ENCODE results near the gene CCDC82. TPM values are rescaled to one million over a fixed set of nuclear protein-coding genes. Genes with fewer than 3 reads are reported as not detected.

The CCDC82 gene
- total RNA-seq, 1 donor from 2014 or later: 22.2 TPM

DNA sequence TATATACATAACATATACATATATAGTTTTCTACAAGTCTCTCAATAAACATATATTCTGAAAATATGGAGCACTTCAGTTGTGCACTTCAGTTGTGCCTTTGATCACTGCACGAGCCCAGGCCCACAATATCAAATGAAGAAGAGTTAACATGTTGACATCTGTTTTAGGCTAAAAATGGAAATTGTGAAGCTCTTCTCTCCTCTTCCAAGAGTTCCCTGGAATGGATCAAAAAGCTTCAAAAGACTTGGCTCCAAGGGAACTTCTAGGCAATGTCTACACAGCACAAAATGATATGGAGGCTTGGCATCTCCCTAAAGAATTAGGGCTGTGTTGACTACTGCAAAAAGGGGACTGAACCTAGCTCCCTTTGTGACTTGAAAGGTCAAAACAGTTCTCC, 83.6 kb downstream of the CCDC82 start:
- TF ChIP-seq, protein P1, sequence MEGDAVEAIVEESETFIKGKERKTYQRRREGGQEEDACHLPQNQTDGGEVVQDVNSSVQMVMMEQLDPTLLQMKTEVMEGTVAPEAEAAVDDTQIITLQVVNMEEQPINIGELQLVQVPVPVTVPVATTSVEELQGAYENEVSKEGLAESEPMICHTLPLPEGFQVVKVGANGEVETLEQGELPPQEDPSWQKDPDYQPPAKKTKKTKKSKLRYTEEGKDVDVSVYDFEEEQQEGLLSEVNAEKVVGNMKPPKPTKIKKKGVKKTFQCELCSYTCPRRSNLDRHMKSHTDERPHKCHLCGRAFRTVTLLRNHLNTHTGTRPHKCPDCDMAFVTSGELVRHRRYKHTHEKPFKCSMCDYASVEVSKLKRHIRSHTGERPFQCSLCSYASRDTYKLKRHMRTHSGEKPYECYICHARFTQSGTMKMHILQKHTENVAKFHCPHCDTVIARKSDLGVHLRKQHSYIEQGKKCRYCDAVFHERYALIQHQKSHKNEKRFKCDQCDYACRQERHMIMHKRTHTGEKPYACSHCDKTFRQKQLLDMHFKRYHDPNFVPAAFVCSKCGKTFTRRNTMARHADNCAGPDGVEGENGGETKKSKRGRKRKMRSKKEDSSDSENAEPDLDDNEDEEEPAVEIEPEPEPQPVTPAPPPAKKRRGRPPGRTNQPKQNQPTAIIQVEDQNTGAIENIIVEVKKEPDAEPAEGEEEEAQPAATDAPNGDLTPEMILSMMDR (IDR thresholded peaks at IDR 0.05): no peak
- Mint-ChIP-seq H3K4me3 (ENCODE audit: unreplicated experiment) (no peak overlapping the region), H3K4me1 (ENCODE audit: unreplicated experiment) (peaks cover 84% of the 10 kb centered on the region), H3K36me3 (ENCODE audit: unreplicated experiment) (no peaks in the 10 kb centered on the region), H3K27ac (ENCODE audit: unreplicated experiment) (peak overlapping the region; percentile 98), H3K27me3 (ENCODE audit: unreplicated experiment) (no peaks in the 10 kb centered on the region), H3K9me3 (ENCODE audit: unreplicated experiment) (no peaks in the 10 kb centered on the region)
- DNase-seq (ENCODE audit: extremely low spot score, unreplicated experiment): no peak

DNA sequence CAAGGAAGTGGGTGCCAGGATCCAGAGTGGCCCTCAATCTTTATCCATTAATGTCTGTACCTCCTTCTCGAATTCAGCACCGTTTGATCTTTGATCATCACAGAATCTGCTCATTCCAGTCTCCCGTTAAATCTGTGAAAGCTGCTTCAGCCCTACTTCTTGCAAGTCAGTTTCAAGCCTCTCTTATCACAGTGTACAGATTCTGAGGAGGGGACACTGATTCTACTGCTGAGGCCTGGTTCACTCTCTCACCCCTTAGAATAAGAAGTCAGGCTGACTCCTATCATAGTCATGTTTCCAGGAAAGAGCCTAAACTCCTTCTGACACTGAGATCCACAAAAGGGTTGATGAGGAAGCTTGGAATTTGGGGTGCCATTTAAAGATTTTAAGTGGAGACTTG, 85.7 kb downstream of the CCDC82 start:
- H3K27ac Mint-ChIP-seq (ENCODE audit: unreplicated experiment): peak overlapping the region; percentile 85
- peaks cover 78% of the 10 kb centered on the region for H3K4me1 Mint-ChIP-seq (ENCODE audit: unreplicated experiment)
- H3K27me3 Mint-ChIP-seq (ENCODE audit: unreplicated experiment): no peaks in the 10 kb centered on the region
- no peaks in the 10 kb centered on the region for H3K9me3 Mint-ChIP-seq (ENCODE audit: unreplicated experiment)
- TF ChIP-seq, protein P1 (IDR thresholded peaks at IDR 0.05): no peak
- no peak for DNase-seq (ENCODE audit: extremely low spot score, unreplicated experiment)
- peaks cover 6% of the 10 kb centered on the region for H3K36me3 Mint-ChIP-seq (ENCODE audit: unreplicated experiment)
- H3K4me3 Mint-ChIP-seq (ENCODE audit: unreplicated experiment): no peak overlapping the region

DNA sequence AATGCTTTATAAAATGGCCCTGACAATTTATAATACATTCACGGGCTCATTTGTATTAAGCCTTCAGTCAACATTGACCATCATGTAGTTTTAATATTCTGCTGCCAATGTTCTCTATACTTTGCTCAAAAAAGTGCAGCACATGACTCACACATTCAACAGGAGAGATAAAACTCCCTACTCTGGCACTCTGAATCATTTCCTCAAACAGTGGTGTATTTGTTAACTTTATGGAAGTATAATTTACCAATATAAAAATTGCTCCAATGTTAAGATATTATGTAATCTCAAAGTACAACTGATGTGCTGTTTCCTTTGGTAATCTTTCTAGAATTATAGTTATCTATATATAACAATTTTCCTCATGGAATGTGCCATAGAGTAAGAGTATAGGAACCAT, 86.6 kb downstream of the CCDC82 start:
- TF ChIP-seq, protein P1 (IDR thresholded peaks at IDR 0.05): no peak
- no peaks in the 10 kb centered on the region for H3K27me3 Mint-ChIP-seq (ENCODE audit: unreplicated experiment)
- peak overlapping the region; percentile 85 for H3K27ac Mint-ChIP-seq (ENCODE audit: unreplicated experiment)
- no peak overlapping the region for H3K4me3 Mint-ChIP-seq (ENCODE audit: unreplicated experiment)
- no peak for DNase-seq (ENCODE audit: extremely low spot score, unreplicated experiment)
- peaks cover 70% of the 10 kb centered on the region for H3K4me1 Mint-ChIP-seq (ENCODE audit: unreplicated experiment)
- peaks cover 8% of the 10 kb centered on the region for H3K36me3 Mint-ChIP-seq (ENCODE audit: unreplicated experiment)
- no peaks in the 10 kb centered on the region for H3K9me3 Mint-ChIP-seq (ENCODE audit: unreplicated experiment)

Small RNA genes within 50 kb of the gene (microRNA-seq; reads per million reads assigned to microRNA genes)
- gene MIR1260B (ENCODE audit: unreplicated experiment): 2.2 reads per million

Other genes with a start within 250 kb of the CCDC82 start
- 28.0 and 29.3 TPM in 2 replicates for gene MAML2, start 46.7 kb downstream of the CCDC82 start, total RNA-seq
- 10.6 and 12.0 TPM in 2 replicates for gene JRKL, start 101 bp upstream of the CCDC82 start, total RNA-seq

Data from osteocyte (in vitro differentiated cells).